SK-N-MC (cell line): ENCODE measurements around the gene MXRA8.

ENCODE experiments used
- EZH2 ChIP-seq: fragments of 200-600 bp; sonication (generic); IDR thresholded peaks from one replicate; pipeline ENCODE4 v1.6.1; 2017; ENCODE audit warnings: antibody characterized with exemption
- FOXP2 ChIP-seq: optimal IDR thresholded peaks from 2 replicates; pipeline ENCODE3; 2011; ENCODE audit warnings: mild to moderate bottlenecking, moderate library complexity; ENCODE audit not compliant: insufficient read depth; ENCODE audit errors: extremely low read length, control extremely low read depth
- POLR2AphosphoS5 ChIP-seq: IDR thresholded peaks from 2 replicates; pipeline ENCODE4 v1.6.1; 2012; ENCODE audit warnings: mild to moderate bottlenecking, low read depth, low read length, borderline replicate concordance

DNA sequence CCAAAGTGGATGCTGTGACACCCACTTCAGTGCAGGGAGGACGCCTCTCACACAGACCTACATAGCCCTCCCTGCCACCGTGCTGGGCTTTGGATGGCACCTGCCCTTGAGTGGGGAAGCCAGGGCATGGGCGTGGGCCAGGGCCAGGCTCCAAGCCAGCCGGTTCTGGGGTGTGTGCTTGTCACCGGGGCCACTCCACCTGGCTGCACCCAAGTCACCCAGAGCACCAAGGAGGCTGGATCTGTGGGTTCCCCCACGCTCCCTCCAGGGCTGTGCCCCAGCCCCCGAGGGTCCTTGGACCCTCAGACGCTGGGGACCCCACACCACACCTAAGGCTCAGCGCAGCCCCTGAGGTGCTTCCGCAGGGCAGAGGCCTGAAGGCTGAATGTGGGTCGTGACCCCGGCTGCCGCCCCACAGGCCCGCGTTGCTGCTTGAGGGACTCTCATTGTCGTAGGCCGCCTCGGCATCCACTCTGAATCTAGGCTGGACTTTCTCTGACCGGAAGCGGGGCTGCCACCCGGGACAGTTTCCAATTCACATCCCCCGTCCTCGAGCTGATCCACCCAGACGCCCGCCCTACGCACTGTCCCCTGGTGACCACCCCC, 1.5 kb downstream of the MXRA8 start:
- TF ChIP-seq EZH2 (no peak), POLR2AphosphoS5 (no peak), FOXP2 (no peak)
